CD4-positive, alpha-beta T cell treated with Interferon gamma for 1 hour (primary cell): ENCODE measurements around the gene NFIX.

ENCODE experiments used
- DNase-seq: peaks from one replicate; pipeline ENCODE4 v3.0.0-alpha.2; 2020

The NFIX gene

GRCh38 chr19:13039211-13039789 is 44.0 kb downstream of the NFIX start:
- DNase-seq = no peak

- no peak for DNase-seq
Measured at GRCh38 chr19:13040232-13040947, 45.1 kb downstream of the NFIX start.

DNA sequence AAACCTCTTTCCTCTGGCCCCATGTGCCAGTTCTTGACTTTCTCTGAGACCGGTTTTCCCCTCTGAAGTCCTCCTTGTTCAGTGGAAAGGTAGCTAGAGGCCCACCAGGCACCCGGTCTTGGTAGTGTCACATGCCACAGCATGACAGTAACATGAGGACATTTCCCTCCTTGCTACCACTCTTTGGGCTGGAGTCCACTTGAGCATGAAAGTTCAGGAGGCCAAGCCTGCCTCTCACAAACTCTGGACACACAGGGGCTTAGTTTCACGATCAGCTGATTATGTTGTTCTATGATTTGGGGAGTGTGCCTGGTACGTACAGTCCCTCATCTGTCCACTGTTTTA is 45.6 kb downstream of the NFIX start:
- no peak for DNase-seq

DNA sequence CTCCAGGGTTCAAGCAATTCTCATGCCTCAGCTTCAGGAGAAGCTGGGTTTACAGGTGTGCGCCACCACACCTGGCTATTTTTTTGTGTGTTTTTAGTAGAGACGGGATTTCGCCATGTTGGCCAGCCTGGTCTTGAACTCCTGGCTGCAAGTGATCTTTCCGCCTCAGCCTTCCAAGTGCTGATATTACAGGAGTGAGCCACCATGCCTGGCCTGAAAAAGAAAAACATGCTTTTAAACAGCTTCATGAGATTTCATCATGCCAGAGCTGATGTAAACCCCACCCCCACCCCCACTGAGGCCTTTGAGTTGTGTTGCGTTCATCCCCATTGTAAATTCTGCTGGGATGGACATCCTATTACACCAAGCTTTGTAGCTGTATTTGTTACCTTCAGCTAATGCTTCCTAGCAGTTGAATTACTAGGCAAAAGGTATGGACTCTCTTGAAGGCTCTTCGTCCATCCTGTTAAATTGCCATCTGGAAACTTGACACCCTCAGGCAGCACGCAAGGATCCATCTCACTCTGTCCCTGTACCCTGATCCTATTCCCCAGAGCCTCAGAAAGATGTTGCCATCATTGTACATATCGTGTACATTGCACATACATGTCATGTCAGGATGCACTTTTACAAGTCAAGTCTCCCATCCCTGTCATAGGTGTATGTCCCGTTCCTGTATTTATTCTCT is 47.3 kb downstream of the NFIX start:
- no peak for DNase-seq

- no peak for DNase-seq
Measured at GRCh38 chr19:13043285-13043684, 48.0 kb downstream of the NFIX start.

GRCh38 chr19:13044231-13044836 is 49.1 kb downstream of the NFIX start:
- DNase-seq = peak; percentile 60

GRCh38 chr19:13045812-13046211 is 50.5 kb downstream of the NFIX start:
- DNase-seq = no peak

GRCh38 chr19:13047374-13047773 is 52.1 kb downstream of the NFIX start:
- no peak for DNase-seq

DNA sequence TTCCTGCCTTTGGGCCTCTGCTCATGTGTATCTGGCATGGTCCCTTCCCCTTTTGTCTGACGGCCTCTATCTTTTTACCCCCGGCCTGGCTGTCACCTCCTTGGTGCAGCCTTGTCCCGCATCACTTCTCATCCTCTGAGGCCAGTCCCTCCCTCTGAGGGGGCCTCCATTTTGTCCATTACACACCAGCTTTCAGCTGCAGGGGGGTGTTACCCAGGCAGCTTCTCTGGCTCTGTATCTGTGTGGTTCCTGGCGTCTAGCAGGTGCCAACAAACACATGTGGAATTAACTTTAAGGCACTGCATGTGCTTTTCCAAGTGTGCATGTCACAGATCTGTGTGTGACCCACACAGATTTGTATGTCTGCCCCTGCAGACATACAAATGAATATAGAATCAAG is 55.0 kb downstream of the NFIX start:
- DNase-seq = no peak

DNA sequence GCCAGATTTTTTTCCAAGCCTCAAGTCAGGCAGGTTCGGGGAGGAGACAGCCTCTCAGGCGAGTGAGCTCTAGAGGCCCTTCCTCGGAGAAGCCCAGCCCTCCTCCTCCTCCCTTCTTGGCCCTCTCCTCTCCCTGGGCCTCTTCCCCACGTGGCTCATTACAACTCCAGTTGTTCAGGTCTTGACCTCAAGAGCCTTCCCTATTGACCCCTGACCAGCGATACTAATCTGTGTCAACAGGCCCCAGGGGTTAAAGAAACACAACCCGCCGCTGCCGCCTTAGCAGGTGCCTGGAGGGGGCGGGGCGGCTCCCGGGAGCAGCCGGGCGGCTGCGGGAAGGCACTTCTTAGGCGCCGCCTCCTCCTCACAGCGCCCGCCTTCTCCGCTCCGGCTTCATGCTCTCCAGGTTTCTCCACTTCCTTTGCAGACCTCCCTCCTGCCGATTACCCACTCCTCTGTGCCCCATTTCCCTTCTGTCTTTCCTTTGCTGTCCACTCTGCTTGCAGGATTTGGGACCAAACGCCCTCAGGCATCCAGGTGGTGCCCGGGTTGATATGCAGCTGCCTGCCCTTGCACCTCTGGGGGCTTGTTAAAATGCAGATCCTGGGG is 56.4 kb downstream of the NFIX start:
- DNase-seq = no peak

DNA sequence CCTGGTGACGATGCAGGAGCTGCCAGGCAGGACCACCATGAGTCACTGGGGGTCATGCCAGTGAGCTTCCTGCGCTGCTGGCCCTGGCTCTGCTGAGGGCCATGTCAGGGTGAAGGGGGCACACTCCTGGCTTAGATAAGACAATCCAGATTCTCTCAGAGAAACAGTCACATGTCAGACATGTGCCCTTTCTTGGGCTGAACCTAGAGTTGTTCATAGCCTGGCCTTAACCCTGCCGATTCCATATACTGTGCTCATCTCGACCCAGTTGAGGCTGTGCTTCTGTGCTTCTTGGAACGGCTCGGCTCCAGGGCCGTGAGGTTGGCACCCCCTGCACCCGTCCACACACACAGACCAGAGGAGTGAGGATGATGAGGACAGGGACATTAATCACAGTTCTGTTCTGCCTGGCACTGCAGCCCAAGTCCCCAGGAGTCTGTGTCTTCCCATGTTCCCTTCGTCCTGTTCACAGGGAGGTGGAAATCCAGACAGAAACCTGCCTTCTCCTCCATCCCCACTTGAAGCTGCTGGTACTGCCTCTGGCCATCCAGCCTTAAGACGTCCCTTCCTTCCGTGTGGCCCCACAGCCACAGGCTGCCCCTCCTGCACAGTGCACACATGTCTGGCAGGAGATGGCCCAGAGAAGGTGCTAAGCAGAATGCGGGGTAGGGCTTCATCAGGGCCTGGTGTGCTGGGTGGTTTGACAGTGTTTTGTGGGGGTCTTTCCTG is 57.3 kb downstream of the NFIX start:
- DNase-seq = no peak

DNA sequence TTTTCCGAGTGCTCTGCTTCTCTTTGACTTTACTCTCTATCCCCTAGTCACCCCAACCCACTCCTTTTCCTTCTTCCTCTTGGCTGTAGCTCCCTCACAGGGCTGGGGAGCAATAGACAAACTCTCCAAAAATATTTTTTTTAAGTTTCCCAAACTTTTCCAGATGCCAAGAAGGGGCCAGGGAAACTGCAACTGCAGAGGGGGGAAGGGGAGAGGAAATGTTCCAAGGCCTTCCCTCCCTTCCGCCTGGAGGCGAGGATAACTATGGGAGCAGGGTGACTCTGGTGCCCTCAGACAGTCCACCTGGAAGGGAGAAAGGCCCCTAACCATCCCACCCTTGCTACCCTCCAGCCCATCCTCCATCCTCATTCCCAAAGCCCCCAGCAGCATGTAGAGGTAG is 58.0 kb downstream of the NFIX start:
- DNase-seq = no peak

DNA sequence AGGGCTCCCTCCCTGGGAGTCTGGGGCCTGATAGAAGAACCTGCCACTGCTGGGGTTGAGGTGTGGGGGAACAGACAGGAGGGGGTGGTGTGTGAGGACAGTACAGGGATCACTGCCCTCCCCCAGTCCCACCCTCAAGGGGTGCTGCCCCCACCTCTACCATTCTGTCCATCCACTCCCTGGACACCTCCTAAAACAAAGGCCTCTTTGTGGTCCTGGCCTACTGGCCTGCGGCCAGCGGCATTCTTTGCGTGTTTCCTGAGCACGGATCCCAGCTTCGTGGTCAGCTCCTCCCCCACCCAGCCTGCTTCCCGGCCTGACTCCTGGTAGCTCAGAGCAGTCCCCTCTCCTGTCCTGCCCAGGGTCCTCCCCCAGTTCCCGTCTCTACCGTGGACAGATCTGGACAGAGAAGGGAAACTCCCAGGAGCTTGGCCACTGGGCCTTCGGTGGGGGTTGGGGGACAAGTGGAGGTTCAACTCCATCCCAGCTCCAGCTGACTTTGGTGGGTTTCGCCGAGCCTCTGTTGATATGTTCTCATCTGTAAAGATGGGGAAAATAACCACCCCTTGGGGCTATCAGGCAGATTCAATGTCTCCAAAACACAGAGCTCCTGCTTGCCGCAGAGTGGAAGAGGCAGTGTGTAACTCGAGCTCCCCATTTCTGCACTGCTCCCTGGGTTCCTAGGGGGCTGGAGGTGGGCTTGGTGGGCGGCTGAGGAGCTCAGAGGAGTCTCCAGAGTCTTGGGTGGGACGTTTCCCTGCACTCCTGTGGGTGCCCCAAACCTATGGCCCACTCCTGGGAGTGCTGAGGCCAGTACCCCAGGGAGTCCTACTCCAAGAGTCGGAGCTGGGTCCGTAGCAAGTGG is 58.7 kb downstream of the NFIX start:
- no peak for DNase-seq

GRCh38 chr19:13054626-13055212 is 59.4 kb downstream of the NFIX start:
- no peak for DNase-seq

DNA sequence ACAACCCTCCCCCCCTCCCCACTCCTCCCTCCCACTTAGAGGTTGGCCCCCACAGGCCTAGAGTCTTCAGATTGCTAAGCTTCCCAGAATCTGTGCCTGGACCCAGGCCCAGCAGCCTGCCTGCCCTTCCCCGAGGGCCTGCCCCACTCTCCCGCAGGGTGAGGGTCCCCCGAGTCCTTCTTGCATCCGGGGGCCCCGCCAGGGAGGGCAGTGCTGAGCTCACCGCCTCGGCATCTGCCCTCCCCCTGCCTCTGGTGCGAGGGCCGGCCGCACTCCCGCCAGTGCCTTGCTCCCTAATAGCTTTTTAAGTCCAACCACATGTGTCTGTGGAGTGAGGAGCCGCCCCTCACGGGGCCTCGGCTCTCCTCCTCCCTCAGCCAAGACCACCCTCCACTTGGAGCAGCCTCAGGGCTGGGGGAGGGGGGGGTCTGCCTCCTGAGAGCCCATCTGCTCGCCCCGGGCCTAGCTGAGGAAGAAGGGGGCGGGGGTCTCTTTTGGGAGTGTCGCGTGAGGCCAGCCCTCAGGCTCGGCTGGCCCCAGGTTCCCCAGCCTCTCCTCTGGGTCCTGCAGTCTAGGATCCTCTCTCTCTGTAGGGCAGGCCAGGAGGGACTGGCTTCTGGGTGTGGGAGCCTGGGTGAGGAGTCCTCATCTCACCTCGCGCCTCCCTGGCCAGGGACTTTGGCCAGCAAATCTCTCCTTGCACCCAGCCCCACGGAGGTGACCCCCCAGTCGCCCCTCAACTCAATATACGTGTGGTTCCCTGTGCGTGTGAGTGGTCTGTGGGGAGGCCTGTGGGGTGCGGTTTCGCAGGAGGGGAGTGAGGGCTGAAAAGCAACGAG is 60.2 kb downstream of the NFIX start:
- DNase-seq = no peak

DNA sequence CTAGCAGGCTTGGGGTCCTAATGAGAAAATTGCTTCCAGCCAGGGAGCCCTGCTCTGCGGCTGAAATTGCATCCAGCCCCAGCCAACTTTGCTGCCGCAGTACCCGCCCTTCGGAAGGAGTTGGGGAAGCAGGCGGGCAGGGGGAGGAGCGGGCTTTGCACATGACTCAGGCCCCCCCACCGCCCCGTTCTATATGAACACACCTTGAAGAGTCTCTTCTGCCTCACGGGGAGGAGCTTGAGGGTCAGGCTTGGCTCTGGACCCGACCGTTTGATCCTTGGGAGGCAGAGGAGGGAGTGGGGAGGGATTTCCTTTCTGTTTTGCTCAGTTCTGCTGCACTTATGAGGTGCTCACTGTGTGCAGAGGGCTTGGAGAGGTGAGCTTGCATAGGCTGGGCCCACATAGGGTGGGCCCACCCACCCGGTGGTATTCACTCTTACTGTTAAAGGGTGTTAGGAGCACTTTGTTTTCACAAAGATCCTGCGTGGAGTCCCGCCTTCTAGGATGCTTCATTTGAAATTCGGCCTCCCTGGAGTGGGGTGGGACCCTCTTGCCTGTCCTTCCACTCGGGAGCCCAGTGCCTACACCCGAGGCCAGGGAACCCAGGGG is 60.9 kb downstream of the NFIX start:
- no peak for DNase-seq

GRCh38 chr19:13057147-13057572 is 61.9 kb downstream of the NFIX start:
- DNase-seq = no peak

DNA sequence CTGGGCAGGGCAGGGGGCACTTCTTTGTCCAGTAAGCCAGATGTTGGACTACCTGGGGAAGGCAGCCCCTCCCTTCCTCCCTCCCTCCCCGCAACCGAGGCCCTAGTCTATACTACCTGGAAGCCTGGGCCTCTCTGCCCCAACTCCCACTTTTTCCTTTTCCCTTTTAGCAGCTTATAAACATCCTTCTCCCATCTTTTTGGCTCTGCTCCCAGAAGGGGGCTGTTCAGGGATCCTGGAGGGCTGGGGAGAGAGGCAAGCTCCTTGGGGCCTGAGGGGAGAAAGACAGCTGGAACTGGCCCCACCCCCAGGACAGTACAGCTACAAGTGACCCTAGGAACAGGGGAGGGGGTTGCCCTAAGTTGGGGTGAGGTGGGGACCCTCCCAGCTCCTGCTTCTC is 62.5 kb downstream of the NFIX start:
- no peak for DNase-seq

DNA sequence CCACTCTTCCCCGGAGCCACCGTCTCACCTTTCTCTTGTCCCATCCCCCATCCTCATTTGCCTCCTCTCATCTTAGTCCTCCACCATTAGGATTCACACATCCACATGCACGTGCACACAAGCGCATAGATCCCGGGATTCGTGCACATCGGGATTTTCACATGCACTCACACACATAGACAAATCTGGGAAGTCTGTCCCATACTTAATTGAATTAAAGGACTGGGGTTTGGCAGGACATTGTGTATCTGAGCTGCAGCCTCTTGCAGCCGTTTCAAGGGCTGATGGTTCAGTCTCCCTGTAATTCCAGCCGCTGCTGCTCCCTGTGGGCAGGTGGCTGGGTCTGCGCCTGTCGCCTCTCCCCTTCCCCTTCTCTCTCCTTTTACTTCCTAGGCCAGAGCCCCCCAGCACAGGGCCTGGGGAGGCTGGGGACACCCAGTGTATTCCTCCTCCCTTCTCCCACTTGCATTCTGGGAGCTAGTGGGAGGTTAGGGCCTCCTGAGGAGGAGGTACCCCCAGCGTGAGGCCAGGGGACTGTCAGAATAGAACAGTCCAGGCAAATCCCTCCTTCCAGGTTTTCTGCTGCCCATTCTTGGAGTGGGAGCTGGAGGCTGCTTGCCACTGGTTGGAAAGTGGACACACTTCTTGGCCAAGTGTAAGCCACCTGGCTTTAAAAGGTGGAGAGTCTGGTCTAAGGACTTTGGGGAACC is 63.8 kb downstream of the NFIX start:
- DNase-seq = no peak
